ENCODE results near the gene PLAAT5. TPM values are rescaled to one million over a fixed set of nuclear protein-coding genes. Genes with fewer than 3 reads are reported as not detected.

The PLAAT5 gene
- total and polyA plus RNA-seq, 2 of the 4 experiments (the other 2 are of a cell fraction): not detected

DNA sequence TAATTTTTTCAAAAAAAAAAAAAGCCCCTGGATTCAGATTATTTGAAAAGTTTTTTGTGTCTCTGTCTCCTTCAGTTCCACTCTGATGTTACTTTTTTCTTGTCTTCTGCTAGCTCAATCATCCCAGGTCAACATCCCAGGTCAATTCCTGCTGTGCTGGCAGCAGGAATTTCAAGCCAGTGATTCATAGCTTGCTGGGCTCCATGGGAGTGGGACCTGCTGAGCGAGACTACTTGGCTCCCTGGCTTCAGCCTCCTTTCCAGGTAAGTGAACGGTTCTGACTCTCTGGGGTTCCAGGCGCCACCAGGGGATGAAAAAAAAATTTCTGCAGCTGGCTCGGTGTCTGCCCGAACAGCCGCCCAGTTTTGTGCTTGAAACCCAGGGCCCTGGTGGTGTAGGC lies 31.4 kb downstream of the PLAAT5 start:
- no peak overlapping the region for H4K91ac ChIP-seq (ENCODE audit: insufficient read depth, low read depth, low read length)
- H3K9me3 ChIP-seq (ENCODE audit: control insufficient read depth, insufficient read depth, low read length): no peaks in the 10 kb centered on the region
- no peak overlapping the region for H2BK15ac ChIP-seq (ENCODE audit: low read depth, low read length)
- DNase-seq: no peak
- no peaks in the 10 kb centered on the region for H3K4me1 ChIP-seq (ENCODE audit: control insufficient read depth, insufficient read depth, low read length)
- H3K27me3 ChIP-seq (ENCODE audit: control insufficient read depth, insufficient read depth, low read length): peaks cover 2% of the 10 kb centered on the region; the same call in 1 of the 2 replicates
- H3K9ac ChIP-seq (ENCODE audit: low read depth, low read length): no peak overlapping the region
- no peak overlapping the region for H4K8ac ChIP-seq (ENCODE audit: low read depth in 2 of 2, low read length in 2 of 2)
- H2AK5ac ChIP-seq (ENCODE audit: low read depth, low read length): no peak overlapping the region
- H3K18ac ChIP-seq (ENCODE audit: low read depth, low read length): no peak overlapping the region
- no peaks in the 10 kb centered on the region for H4K20me1 ChIP-seq (ENCODE audit: insufficient read depth, low read length)
- H3K36me3 ChIP-seq (ENCODE audit: control insufficient read depth, insufficient read depth, low read length): no peaks in the 10 kb centered on the region
- no peak overlapping the region for H3K4me3 ChIP-seq (ENCODE audit: insufficient read depth, low read depth, low read length)
- no peaks in the 10 kb centered on the region; the same call in 1 of the 2 replicates for H3K9me1 ChIP-seq (ENCODE audit: insufficient read depth, low read length)
- in situ Hi-C loops (cut with MboI; ENCODE audit: low sequenced_read_pairs): no loop called here
- no peak overlapping the region for H2AK9ac ChIP-seq (replicated peaks; ENCODE audit: low read depth, low read length, poor library complexity)
- ChIA-PET CTCF (no interaction called here), POLR2A (ENCODE audit: unreplicated experiment) (no interaction called here)
- H3K4me2 ChIP-seq (ENCODE audit: low read depth, low read length): no peak overlapping the region
- H2BK20ac ChIP-seq (ENCODE audit: low read depth, low read length): no peak overlapping the region
- no peak overlapping the region for H3K56ac ChIP-seq (ENCODE audit: extremely low read depth, insufficient read depth, low read length)
- no peak overlapping the region for H2BK5ac ChIP-seq (ENCODE audit: low read depth, low read length, poor library complexity, severe bottlenecking)
- no peaks in the 10 kb centered on the region for H3K79me1 ChIP-seq (ENCODE audit: low read depth in 1 of 2, low read length in 2 of 2)
- no peak for ATAC-seq (ENCODE audit: low read depth)
- WGBS, 2 experiments (ENCODE audit: extremely low coverage in 2 of 2, insufficient read length in 1 of 2): 32% methylated on average over 5 of the region's 6 CpGs; no CpG with 5 or more reads in 1 of the 2 experiments
- no peak overlapping the region for H4K5ac ChIP-seq (ENCODE audit: low read depth, low read length)
- no peak overlapping the region for H3K23ac ChIP-seq (ENCODE audit: low read depth, low read length)
- TF ChIP-seq SMC3 (IDR thresholded peaks at IDR 0.05; ENCODE audit: low read depth, low read length) (no peak), NFE2L2 (IDR thresholded peaks at IDR 0.05; ENCODE audit: low read depth, low read length) (no peak), FOS (IDR thresholded peaks at IDR 0.05; ENCODE audit: low read depth, low read length) (no peak), MAZ (IDR thresholded peaks at IDR 0.05; ENCODE audit: borderline replicate concordance, low read depth, low read length) (no peak), CEBPB (IDR thresholded peaks at IDR 0.05; ENCODE audit: low read depth, low read length) (no peak), CHD1 (IDR thresholded peaks at IDR 0.05; ENCODE audit: low read depth, low read length) (no peak), POLR2A (IDR thresholded peaks at IDR 0.05; ENCODE audit: low read depth, low read length) (no peak), BHLHE40 (IDR thresholded peaks at IDR 0.05; ENCODE audit: low read depth, low read length) (no peak), RFX5 (IDR thresholded peaks at IDR 0.05; ENCODE audit: low read depth, low read length) (no peak), RCOR1 (IDR thresholded peaks at IDR 0.05; ENCODE audit: insufficient replicate concordance, low read length) (no peak), MAFK (IDR thresholded peaks at IDR 0.05; ENCODE audit: low read depth, low read length) (no peak), RAD21 (IDR thresholded peaks at IDR 0.05; ENCODE audit: low read length) (no peak), MXI1 (IDR thresholded peaks at IDR 0.05; ENCODE audit: borderline replicate concordance, low read depth, low read length) (no peak)
- TF ChIP-seq, protein P1, sequence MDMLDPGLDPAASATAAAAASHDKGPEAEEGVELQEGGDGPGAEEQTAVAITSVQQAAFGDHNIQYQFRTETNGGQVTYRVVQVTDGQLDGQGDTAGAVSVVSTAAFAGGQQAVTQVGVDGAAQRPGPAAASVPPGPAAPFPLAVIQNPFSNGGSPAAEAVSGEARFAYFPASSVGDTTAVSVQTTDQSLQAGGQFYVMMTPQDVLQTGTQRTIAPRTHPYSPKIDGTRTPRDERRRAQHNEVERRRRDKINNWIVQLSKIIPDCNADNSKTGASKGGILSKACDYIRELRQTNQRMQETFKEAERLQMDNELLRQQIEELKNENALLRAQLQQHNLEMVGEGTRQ (IDR thresholded peaks at IDR 0.05; ENCODE audit: low read depth, low read length): no peak
- TF ChIP-seq, protein P2, sequence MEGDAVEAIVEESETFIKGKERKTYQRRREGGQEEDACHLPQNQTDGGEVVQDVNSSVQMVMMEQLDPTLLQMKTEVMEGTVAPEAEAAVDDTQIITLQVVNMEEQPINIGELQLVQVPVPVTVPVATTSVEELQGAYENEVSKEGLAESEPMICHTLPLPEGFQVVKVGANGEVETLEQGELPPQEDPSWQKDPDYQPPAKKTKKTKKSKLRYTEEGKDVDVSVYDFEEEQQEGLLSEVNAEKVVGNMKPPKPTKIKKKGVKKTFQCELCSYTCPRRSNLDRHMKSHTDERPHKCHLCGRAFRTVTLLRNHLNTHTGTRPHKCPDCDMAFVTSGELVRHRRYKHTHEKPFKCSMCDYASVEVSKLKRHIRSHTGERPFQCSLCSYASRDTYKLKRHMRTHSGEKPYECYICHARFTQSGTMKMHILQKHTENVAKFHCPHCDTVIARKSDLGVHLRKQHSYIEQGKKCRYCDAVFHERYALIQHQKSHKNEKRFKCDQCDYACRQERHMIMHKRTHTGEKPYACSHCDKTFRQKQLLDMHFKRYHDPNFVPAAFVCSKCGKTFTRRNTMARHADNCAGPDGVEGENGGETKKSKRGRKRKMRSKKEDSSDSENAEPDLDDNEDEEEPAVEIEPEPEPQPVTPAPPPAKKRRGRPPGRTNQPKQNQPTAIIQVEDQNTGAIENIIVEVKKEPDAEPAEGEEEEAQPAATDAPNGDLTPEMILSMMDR (conservative IDR thresholded peaks at IDR 0.05; ENCODE audit: low read depth, low read length): no peak
- TF ChIP-seq, protein P3, sequence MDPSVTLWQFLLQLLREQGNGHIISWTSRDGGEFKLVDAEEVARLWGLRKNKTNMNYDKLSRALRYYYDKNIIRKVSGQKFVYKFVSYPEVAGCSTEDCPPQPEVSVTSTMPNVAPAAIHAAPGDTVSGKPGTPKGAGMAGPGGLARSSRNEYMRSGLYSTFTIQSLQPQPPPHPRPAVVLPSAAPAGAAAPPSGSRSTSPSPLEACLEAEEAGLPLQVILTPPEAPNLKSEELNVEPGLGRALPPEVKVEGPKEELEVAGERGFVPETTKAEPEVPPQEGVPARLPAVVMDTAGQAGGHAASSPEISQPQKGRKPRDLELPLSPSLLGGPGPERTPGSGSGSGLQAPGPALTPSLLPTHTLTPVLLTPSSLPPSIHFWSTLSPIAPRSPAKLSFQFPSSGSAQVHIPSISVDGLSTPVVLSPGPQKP (IDR thresholded peaks at IDR 0.05; ENCODE audit: borderline replicate concordance, low read depth, low read length): no peak
- no TSS peak for BruUV-seq (replicated peaks)
- H3K27ac ChIP-seq (ENCODE audit: insufficient read depth, low read length): no peak overlapping the region
- H3K14ac ChIP-seq (replicated peaks; ENCODE audit: low read depth, low read length): no peak overlapping the region
- intact Hi-C loops (cut with micrococcal nuclease): no loop called here
- no peak overlapping the region for H2AFZ ChIP-seq (replicated peaks; ENCODE audit: low read length, poor library complexity)
- no peak overlapping the region for H3K4ac ChIP-seq (ENCODE audit: low read depth, low read length)
- dilution Hi-C loops (cut with HindIII; ENCODE audit: low sequenced_read_pairs, unreplicated experiment): no loop called here
- no peak overlapping the region for H2BK120ac ChIP-seq (ENCODE audit: low read depth, low read length)
